ENCODE data around the gene STK16.

STK16 gene

DNA sequence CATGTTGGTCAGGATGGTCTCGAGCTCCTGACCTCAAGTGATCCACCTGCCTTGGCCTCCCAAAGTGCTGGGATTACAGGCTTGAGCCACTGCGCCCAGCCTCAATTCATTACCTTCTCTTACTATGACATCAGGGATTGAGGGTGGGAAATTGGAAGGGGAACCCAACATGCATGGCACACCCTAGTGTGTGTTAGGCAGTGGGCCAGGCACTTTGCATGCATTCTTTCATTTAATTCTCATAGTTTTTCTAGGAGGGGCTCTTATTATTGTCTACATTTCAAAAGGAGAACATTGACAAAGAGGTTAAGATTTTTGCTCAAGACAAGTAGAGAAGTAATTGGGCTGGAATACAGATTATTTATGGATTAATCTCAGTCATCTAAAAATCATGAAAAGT lies 23.0 kb downstream of the STK16 start:
- Histone ChIP-seq H3K4me2 (ENCODE audit: low read depth, low read length, poor library complexity, severe bottlenecking) (no peak overlapping the region), H3K27me3 (ENCODE audit: insufficient read depth, low read length, poor library complexity, severe bottlenecking) (no peaks in the 10 kb centered on the region), H3K79me2 (ENCODE audit: insufficient read depth, low read length) (no peaks in the 10 kb centered on the region), H3K36me3 (ENCODE audit: insufficient read depth, low read length) (no peaks in the 10 kb centered on the region), H3K9me3 (ENCODE audit: insufficient read depth, low read depth, low read length) (no peaks in the 10 kb centered on the region), H3K4me3 (ENCODE audit: low read length, poor library complexity, severe bottlenecking) (no peak overlapping the region), H3K4me1 (ENCODE audit: insufficient read depth, low read length, poor library complexity, severe bottlenecking) (no peaks in the 10 kb centered on the region), H3F3A (ENCODE audit: low read depth) (no peaks in the 10 kb centered on the region), H3K9me2 (replicated peaks; ENCODE audit: low read depth, low read length) (no peaks in the 10 kb centered on the region), H2AFZ (ENCODE audit: low read length) (no peak overlapping the region), H4K20me1 (ENCODE audit: insufficient read depth, low read length, poor library complexity, severe bottlenecking) (no peaks in the 10 kb centered on the region), H3K9ac (ENCODE audit: low read depth, low read length, poor library complexity, severe bottlenecking) (no peak overlapping the region)
- TF ChIP-seq, protein P1, sequence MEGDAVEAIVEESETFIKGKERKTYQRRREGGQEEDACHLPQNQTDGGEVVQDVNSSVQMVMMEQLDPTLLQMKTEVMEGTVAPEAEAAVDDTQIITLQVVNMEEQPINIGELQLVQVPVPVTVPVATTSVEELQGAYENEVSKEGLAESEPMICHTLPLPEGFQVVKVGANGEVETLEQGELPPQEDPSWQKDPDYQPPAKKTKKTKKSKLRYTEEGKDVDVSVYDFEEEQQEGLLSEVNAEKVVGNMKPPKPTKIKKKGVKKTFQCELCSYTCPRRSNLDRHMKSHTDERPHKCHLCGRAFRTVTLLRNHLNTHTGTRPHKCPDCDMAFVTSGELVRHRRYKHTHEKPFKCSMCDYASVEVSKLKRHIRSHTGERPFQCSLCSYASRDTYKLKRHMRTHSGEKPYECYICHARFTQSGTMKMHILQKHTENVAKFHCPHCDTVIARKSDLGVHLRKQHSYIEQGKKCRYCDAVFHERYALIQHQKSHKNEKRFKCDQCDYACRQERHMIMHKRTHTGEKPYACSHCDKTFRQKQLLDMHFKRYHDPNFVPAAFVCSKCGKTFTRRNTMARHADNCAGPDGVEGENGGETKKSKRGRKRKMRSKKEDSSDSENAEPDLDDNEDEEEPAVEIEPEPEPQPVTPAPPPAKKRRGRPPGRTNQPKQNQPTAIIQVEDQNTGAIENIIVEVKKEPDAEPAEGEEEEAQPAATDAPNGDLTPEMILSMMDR (conservative IDR thresholded peaks at IDR 0.05; ENCODE audit: low read length), result no peak
- no peak for TF ChIP-seq EZH2phosphoT487 (IDR thresholded peaks at IDR 0.05; ENCODE audit: borderline replicate concordance)

DNA sequence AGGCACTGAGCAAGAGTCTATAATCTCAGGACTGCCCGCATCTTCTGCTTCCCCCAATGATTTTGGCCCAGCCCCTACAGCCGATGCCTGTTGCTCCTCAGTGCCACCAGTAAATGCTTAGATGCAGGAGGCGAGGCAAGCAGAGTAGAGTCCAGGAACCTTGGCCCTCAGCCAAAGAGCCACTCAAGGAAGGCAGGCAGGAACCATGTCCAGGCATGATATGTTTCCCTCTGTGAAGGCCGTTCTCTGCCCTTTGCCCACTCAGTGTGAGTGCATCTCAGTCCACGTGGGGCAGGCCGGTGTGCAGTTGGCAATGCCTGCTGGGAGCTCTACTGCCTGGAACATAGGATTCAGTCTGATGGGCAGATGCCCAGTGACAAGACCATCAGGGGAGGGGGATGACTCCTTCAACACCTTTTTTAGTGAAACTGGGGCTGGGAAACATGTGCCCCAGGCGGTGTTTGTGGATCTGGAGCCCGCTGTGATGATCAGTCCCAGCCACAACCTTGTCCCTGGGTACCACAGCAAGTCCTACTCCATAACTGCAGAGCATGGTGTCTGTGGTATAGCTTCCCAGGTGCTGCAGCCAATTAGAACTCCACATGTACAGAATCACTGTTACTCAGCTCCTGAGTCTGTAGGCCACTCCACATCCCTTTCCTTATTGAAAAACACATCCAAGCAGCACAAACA lies 24.2 kb downstream of the STK16 start:
- Histone ChIP-seq H3K4me3 (ENCODE audit: low read length, poor library complexity, severe bottlenecking) (no peak overlapping the region), H3K36me3 (ENCODE audit: insufficient read depth, low read length) (no peaks in the 10 kb centered on the region), H3K27me3 (ENCODE audit: insufficient read depth, low read length, poor library complexity, severe bottlenecking) (no peaks in the 10 kb centered on the region), H3K4me2 (ENCODE audit: low read depth, low read length, poor library complexity, severe bottlenecking) (no peak overlapping the region), H3K9me3 (ENCODE audit: insufficient read depth, low read depth, low read length) (no peaks in the 10 kb centered on the region), H3K9me2 (replicated peaks; ENCODE audit: low read depth, low read length) (no peaks in the 10 kb centered on the region), H3K4me1 (ENCODE audit: insufficient read depth, low read length, poor library complexity, severe bottlenecking) (no peaks in the 10 kb centered on the region), H3K79me2 (ENCODE audit: insufficient read depth, low read length) (no peaks in the 10 kb centered on the region), H2AFZ (ENCODE audit: low read length) (no peak overlapping the region), H3K9ac (ENCODE audit: low read depth, low read length, poor library complexity, severe bottlenecking) (no peak overlapping the region), H3F3A (ENCODE audit: low read depth) (no peaks in the 10 kb centered on the region), H4K20me1 (ENCODE audit: insufficient read depth, low read length, poor library complexity, severe bottlenecking) (no peaks in the 10 kb centered on the region)
- TF ChIP-seq, protein P1 (conservative IDR thresholded peaks at IDR 0.05; ENCODE audit: low read length), result no peak
- no peak for TF ChIP-seq EZH2phosphoT487 (IDR thresholded peaks at IDR 0.05; ENCODE audit: borderline replicate concordance)

DNA sequence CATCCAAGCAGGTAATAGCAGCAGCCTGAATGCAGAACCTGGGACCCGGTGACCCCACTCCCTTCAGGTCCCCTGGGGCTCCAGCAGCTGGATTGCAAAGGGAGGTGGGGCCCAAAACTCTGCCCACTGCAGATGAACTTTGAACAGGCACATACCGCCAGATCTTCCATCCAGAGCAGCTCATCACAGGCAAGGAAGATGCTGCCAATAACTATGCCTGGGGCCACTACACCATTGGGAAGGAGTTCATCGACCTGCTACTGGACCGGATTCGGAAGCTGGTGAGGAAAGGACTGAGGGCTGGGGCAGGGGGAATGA lies 24.7 kb downstream of the STK16 start:
- no peaks in the 10 kb centered on the region for H3K4me1 ChIP-seq (ENCODE audit: insufficient read depth, low read length, poor library complexity, severe bottlenecking)
- no peaks in the 10 kb centered on the region for H4K20me1 ChIP-seq (ENCODE audit: insufficient read depth, low read length, poor library complexity, severe bottlenecking)
- H3K36me3 ChIP-seq (ENCODE audit: insufficient read depth, low read length), result no peaks in the 10 kb centered on the region
- H3K9ac ChIP-seq (ENCODE audit: low read depth, low read length, poor library complexity, severe bottlenecking), result no peak overlapping the region
- no peak overlapping the region for H3K4me2 ChIP-seq (ENCODE audit: low read depth, low read length, poor library complexity, severe bottlenecking)
- H3K27me3 ChIP-seq (ENCODE audit: insufficient read depth, low read length, poor library complexity, severe bottlenecking), result no peaks in the 10 kb centered on the region
- no peaks in the 10 kb centered on the region for H3K9me2 ChIP-seq (replicated peaks; ENCODE audit: low read depth, low read length)
- H2AFZ ChIP-seq (ENCODE audit: low read length), result no peak overlapping the region
- no peak overlapping the region for H3K4me3 ChIP-seq (ENCODE audit: low read length, poor library complexity, severe bottlenecking)
- no peaks in the 10 kb centered on the region for H3F3A ChIP-seq (ENCODE audit: low read depth)
- H3K79me2 ChIP-seq (ENCODE audit: insufficient read depth, low read length), result no peaks in the 10 kb centered on the region
- no peak for TF ChIP-seq EZH2phosphoT487 (IDR thresholded peaks at IDR 0.05; ENCODE audit: borderline replicate concordance)
- TF ChIP-seq, protein P1 (conservative IDR thresholded peaks at IDR 0.05; ENCODE audit: low read length), result no peak
- no peaks in the 10 kb centered on the region for H3K9me3 ChIP-seq (ENCODE audit: insufficient read depth, low read depth, low read length)

All from Loucy (cell line).